NCI-H1930 (cell line): ENCODE measurements around the gene CPLX1.
"Not testable (repeated sequence)": the region's sequence is repeated elsewhere in the genome, so short reads cannot be mapped to it uniquely, and the experiment has no call there.

Experiments
- DNase-seq, 2 experiments: peaks; one replicate each; lab custom pipeline; 2025; lab: John Stamatoyannopoulos, UW

The CPLX1 gene

GRCh38 chr4:792626-793092 lies 33.3 kb downstream of the CPLX1 start:
- DNase-seq, result no peak

- DNase-seq, result no peak
Measured at GRCh38 chr4:791898-792625, 33.9 kb downstream of the CPLX1 start.

GRCh38 chr4:791252-791897 lies 34.6 kb downstream of the CPLX1 start:
- DNase-seq, result no peak

- DNase-seq, result no peak
Measured at GRCh38 chr4:790466-790820, 35.5 kb downstream of the CPLX1 start.

GRCh38 chr4:789571-790465 lies 36.1 kb downstream of the CPLX1 start:
- DNase-seq, result no peak

GRCh38 chr4:788636-789297 lies 37.2 kb downstream of the CPLX1 start:
- no peak for DNase-seq

- DNase-seq, result no peak
Measured at GRCh38 chr4:788006-788635, 37.8 kb downstream of the CPLX1 start.

- no peak for DNase-seq
Measured at GRCh38 chr4:787561-787981, 38.4 kb downstream of the CPLX1 start.

GRCh38 chr4:786861-787300 lies 39.0 kb downstream of the CPLX1 start:
- DNase-seq, result no peak

- no peak for DNase-seq
Measured at GRCh38 chr4:786074-786741, 39.7 kb downstream of the CPLX1 start.

GRCh38 chr4:785332-786073 lies 40.4 kb downstream of the CPLX1 start:
- DNase-seq, result no peak

GRCh38 chr4:784401-785331 lies 41.3 kb downstream of the CPLX1 start:
- no peak for DNase-seq

GRCh38 chr4:781493-782216 lies 44.3 kb downstream of the CPLX1 start:
- peak; percentile 95 to 98 for DNase-seq

GRCh38 chr4:780716-781492 lies 45.0 kb downstream of the CPLX1 start:
- DNase-seq, result no peak

- DNase-seq, result not testable (repeated sequence)
Measured at GRCh38 chr4:780255-780654, 45.7 kb downstream of the CPLX1 start.

- DNase-seq, result no peak
Measured at GRCh38 chr4:779555-779954, 46.4 kb downstream of the CPLX1 start.

- no peak for DNase-seq
Measured at GRCh38 chr4:777520-778262, 48.2 kb downstream of the CPLX1 start.
